Islet of Langerhans (tissue), 1 donor: ENCODE measurements around the gene CSNK1G3.
"Not testable (repeated sequence)": the region's sequence is repeated elsewhere in the genome, so short reads cannot be mapped to it uniquely, and the experiment has no call there.

Source experiments
- FAIRE-seq: peaks from one replicate; lab custom pipeline; 2011; peaks lifted over from hg19 to GRCh38; lab: Jason Lieb, UNC

The CSNK1G3 gene

DNA sequence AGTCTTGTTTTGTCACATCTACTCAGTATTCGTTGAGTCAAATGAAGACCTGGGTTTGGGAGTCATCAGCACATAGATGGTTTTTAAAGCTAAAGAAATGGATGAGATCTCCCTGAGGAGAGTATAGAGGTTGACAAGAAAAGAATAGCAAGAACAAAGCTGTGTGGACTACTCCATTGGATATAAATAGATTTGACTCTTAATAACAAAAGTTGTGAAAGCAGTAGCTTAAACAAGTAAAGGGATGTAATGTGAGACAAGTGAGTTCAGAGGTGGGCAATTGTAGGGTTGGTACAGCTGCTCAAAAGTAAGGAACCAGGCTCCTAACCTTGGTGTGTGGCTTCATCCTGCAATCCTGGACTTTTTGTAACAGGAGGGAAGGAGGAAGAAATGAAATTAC, 49.3 kb downstream of the CSNK1G3 start:
- no peak for FAIRE-seq

DNA sequence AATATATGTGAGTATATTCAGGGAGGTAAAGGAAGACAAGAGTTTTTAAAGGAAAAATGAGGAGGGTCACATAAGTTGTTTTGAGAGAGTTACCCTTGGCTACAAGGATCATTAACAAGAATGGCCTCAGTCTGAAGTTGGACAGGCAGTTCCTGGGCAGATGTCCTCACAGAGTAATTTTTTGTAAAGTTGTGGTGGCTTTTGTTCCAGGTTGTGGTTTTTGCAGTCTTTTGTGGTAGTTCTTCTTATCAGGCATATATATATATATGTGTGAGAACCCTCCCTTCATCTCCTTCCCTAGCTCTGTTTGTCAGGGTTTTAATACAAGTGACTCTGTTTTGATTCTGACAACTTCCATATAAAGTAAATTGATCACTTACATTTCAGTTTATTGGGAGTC, 60.0 kb downstream of the CSNK1G3 start:
- no peak for FAIRE-seq

DNA sequence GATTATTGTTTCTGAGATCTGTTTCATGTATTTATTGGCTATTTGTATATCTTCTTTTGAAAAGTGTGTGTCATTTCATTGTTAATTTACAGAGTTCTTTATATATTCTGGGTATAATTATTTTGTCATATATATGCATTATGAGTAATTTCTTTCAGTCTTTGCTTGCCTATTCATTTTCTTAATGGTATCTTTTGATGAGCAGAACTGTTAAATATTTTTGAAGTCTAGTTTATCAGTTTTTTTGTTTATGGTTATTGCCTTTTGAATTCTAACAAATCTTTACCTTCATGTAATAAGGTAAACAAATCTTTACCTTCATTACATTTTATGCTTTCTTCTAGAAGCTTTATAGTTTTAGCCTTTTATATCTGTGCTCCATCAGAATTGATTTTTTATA, 66.4 kb downstream of the CSNK1G3 start:
- FAIRE-seq, result peak; percentile 76

DNA sequence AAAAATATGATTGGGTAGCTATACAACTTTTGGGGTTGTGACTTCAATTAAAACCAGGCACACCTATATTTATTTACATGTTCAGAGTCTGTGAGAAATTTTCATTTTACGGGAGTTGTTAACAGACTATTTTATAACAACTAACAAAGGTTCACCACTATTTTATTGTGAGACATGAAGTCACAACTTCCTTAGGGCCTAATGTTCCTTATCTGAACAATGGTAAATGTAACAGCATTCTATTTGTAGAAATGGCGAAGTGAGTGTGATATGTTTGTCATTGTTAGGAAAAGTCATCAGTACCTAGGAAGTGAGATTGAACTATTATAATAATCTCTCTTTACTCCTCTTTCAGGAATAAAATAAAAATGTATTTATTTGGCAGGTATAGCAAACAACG, 67.4 kb downstream of the CSNK1G3 start:
- no peak for FAIRE-seq

DNA sequence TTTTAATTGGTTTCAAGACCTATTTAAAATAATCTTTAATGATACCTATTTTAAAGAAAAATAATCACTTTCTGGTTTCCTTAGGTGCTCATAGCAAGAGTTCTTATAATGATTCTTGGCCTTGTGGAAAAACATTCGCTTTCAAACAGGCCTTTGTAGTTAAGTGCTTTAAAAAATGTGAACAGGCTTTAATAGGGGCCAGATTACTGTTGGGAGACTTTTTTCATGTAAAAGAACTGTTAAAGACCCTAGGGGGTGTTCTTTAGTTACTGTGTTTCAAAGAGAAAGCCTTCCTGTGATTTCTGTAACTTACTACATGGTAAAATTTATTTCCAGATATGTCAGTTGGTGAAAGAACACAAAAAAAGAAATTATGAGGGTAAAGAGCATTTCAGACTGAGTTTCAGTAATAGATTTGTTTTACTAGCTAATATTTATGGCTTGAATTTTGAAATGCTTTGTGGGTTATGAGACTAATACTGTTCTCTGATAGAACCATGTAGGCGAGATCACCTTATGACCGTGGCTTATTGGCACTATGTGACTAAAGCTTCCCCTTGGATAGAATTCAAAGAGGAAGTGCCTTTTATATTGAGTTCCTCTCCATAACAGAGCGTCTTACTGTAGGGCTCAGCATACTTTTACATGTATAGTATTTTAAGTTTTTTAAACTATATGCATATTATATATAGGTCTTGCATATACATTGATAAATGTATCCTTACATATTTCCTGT, 70.7 kb downstream of the CSNK1G3 start:
- FAIRE-seq, result no peak

DNA sequence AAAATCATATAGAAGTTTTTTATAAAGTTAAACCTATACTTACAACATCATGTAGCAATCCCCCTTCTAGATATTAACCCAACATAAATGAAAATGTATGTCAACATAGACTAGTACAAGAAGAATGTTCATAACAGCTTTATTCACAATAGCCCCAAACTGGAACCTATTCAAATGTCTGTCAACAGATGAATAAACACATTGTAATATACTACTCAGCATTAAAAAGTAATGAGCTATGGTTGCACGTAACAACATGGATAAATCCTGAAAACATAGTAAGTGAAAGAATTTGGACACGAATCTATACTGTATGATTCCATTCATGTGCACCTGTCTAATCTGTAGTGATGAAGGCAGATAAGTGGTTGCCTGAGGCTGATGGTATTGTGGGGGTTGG, 73.9 kb downstream of the CSNK1G3 start:
- FAIRE-seq, result no peak

DNA sequence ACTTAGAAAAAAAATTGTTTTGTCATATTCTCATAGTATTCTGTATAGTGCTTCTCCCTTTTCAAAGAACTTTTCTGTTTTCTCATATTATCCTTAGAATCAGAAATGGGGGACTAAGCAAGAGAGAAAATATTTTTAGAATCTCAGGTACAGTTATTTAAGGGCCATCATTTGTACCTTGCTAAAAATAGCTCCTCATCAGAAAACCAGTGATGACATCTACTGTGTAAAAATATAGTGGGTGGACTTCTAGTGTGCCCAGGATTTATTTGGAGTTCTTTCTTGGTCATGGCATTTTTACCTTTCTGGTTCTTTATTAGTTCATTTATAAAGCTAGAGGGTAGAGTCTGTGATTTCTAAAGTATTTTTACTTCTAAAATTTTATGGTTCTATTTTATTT, 82.5 kb downstream of the CSNK1G3 start:
- FAIRE-seq, result no peak

DNA sequence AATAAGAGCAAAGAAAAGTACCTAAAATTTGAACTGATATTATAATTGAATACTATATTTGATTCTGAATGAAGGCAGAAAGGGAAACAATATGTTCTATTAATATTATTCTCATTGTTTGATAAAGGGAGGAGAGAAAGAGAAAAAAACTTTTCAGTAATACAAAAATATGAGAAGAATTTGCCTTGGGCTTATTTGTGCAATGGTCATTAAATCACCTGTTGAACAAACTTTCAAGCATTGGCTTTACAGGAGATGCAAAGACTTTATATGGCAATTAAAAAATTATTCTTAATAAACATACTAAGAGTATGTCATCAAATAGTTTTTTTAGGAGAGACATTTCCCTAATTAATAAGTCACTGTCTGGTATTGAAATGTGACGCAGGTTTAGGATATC, 85.0 kb downstream of the CSNK1G3 start:
- FAIRE-seq, result no peak

DNA sequence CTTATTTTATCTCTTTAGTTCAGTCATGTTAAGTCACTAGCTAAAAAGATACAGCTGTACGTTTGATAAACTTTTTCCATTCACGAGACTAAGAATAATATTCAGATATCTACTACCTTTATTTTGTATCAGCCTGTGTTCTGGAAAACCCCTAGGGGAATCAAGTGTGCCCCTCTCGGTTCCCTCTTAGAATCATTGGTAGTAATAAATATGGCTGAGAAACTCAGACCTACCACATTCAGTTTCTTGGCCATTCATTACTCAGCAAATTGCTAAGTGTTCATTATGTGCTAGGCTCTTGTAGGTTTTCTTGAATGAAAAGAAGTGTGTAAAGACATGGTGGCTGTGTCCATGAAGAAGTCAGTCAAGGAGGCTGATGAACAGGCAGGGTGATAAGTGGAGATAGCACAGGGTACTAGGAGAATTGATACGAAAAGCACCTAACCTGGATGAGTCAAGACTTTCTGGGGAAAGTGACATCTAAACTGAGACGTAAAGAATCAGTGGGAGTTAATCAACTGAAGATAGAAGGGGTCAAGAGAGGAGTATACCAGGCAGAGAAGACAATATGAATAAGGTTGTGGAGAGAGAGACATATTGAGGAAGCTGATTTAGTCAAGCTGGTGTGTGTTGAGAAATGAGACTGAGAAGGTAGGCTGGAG, 86.2 kb downstream of the CSNK1G3 start:
- FAIRE-seq, result no peak

DNA sequence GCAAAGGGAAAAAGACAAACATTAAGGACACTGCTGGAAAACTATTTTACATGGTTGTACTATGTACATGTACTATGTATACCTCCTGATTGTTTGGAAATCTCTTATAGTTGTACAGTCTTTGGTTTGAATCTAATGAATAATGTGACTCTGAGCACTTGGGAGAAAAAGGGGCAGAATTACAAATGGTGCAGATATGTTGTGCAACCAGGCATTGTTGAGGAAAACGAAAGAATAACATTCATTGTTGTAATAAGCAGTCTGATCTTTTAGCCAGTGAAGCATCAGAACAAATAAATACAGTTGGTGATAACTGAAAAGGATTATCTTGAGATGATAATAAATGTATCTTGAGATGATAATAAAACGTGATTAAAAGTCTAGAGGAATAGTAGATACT, 87.2 kb downstream of the CSNK1G3 start:
- FAIRE-seq, result no peak

DNA sequence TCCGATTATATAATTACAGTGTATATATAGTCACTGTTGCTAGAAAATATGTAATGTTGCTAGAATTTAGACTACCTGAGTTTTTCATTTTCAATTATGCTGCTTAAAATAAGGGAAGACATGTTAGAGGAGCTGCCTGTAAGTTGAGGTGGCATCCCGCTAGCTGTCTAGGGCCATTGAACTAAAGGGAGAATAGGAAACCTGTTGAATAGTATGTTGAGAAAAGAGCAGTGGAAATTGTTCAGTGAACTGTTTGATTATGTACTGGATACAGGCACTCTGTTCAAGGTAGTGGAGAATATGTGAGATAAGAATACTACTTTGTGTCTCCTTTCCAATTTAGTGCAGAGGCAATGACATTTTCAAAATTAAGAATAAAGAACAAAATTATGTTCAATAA, 89.6 kb downstream of the CSNK1G3 start:
- no peak for FAIRE-seq

DNA sequence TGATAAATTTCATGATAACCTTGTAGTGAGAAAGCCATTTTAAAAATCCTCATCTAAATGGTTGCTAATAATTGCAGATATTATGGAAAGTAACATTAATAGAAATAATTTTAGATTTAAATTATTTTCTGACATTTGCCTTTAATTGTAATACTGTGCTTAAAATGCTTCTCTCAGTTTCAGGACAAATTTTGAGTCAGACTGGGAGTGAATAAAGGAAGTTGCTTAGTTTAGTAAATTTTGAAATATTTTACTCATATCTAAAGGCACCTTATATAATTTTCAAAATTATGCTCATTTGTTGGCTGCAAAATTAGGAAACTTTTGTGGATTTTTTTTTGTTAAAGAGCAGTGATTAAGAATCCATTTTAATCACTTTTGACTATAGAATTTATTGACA, 93.8 kb downstream of the CSNK1G3 start:
- no peak for FAIRE-seq

DNA sequence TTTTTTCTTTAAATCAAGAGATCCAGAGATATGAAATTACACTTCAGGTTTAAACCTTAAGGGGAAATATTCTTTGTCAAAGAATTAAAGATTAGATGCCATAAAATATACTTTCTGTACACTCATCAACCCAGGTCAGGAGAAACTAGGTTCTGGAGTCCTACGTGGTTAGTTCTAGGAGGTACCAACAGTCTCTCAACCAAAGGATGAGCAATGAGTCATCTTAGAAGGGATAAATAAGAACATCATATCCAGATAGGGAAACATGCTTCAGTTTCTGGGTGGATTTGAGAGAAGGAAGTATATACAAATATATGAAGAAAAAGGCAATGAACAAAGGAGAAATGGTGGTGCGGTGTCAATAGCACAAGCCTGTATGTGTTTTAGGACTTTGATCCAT, 98.2 kb downstream of the CSNK1G3 start:
- no peak for FAIRE-seq

DNA sequence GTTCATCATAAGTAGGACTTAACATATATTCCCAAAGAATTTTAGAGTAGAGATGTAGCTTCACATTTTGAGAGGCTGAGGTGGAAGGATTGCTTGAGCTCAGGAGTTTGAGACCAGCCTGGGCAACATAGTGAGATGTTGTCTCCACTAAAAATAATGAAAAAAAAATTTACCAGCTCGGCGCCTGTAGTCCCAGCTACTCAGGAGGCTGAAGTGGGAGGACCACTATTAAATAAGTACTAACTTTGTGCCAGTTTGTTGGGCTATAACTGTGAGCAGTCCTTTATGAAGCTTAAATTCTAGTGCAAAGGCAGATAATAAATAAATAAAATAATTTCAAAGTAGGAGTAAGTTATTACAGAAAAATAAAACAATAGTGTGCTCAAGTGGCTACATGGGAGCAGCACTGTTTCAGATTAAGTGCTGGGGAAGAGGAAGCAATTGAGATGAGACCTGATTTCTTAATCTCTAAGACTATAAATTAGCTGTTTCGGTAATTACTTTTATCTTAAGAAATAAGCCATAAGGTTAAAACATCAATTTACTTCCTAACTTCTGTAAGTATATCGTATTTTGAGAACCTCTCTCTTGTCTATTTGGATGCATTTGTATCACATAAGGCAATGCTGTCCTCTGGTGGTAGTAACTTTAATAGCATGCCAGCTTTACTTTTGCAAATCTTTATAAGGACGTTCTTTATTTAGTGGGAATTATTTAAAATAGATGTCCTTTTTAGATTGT, 98.9 kb downstream of the CSNK1G3 start:
- peak; percentile 95 for FAIRE-seq

DNA sequence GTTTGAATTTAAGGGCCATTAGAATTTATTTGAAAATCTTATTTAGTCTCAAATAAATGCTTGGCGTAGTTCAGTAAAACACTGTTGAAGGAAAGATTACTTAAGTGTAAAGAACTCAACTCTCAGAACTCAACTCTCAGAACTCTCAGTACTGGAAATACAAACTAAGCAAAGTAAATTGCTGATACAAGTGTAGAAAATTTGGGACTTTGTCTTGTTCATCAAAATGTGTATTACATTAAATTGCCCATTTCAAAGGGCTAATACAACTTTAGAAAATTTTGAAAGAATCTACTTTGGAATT, 99.4 kb downstream of the CSNK1G3 start:
- FAIRE-seq, result no peak

DNA sequence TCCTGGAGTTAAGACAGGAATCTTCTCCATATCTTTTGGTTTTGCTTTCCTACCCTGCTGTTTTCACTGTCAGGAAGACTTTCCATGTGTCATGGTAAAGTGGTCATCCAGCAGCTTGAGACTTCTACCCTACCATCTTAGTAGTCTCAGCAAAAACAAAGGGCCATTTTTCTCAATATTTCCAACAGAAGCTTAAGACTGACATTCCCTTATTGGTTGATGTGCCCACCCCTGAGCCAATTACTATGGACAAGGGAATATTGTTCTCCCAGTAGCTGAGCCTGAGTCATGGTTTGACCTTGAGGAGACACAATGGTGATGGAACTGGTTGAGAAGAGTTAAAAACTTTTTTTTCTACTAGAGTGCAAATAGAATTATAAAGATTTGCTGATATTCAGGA, 105.6 kb downstream of the CSNK1G3 start:
- FAIRE-seq, result no peak

DNA sequence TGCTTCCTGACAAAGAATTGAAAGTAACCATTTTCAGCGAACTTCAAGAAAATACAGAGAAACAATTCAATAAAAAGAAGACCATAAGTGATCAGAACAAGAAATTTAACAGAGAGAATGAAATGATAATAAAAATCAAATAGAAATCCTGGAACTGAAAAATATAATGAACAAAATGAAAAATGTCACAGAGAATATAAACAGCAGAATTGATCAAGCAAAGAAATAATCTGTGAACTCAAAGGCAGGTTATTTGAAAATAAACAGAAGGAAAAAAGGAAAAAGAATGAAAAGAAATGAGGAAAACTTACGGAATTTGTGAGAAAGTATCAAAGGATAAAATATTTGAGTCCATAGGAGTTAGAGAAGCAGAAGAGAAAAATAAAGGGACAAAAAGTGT, 114.1 kb downstream of the CSNK1G3 start:
- FAIRE-seq, result no peak

DNA sequence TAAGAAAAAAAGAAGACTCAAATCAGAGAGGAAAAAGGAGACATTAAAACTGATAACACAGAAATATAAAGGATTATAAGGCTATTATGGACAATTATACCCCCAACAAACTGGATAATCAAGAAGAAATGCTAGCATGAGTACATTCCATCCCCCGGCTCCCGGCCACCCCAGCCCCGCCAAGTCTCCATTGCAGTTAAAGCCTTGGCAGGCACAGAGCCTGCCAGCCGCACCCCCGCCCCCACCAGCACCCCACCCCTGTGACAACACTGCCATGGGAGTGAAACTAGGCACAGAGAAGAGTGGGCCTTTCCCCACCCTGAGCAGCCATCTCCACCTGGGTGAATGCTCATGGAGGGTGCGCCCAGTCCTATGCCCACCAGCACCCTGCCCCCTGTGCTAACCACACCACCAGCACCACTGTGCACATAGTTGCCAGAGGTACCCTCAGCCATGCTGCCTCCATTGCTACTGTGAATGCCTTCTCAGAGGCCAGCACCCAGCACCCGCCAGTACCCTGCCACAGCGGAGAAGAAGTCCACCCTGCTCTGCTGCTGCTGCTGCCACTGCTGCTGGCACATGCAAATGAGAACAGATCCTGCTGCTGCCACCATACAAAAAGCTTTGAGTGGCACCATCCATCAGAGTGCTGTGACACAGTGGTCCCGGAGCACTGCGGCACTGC, 117.0 kb downstream of the CSNK1G3 start:
- FAIRE-seq, result no peak

DNA sequence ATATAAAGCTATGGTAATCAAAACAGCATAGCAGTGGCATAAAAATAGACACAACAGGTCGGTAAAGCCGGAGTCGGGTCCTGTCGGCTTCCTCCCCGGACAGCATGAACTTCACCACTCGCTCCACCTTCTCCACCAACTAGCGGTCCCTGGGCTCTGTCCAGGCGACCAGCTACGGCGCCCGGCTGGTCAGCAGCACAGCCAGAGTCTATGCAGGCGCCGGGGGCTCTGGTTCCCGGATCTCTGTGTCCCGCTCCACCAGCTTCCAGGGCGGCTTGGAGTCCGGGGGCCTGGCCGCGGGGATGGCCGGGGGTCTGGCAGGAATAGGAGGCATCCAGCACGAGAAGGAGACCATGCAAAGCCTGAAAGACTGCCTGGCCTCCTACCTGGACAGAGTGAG, 124.0 kb downstream of the CSNK1G3 start:
- no peak for FAIRE-seq

DNA sequence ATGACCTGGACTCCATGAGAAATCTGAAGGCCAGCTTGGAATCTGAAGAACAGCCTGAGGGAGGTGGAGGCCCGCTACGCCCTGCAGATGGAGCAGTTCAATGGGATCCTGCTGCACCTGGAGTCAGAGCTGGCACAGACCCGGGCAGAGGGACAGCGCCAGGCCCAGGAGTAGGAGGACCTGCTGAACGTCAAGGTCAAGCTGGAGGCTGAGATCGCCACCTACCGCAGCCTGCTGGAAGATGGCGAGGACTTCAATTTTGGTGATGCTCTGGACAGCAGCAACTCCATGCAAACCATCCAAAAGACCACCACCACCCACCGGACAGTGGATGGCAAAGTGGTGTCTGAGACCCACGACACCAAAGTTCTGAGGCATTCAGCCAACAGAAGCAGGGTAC, 125.1 kb downstream of the CSNK1G3 start:
- FAIRE-seq, result not testable (repeated sequence)

DNA sequence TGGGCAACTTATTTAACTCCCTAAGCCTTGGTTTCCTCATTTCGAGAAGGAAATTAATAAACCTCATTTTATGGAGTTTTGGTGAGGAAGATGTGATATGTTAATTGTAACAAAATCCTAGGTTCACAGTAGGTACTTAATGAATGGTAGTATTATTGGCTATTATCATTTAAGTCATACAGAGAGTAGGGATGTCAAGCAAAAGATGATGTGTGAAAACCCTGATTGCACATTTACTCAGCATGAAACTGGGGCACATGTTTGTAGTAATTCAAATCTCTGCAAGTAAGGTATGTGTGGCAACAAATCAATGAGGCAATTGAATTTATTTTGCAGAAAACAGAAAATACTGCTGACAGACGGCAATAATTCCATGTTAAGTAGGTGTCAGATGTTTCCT, 127.3 kb downstream of the CSNK1G3 start:
- FAIRE-seq, result no peak

DNA sequence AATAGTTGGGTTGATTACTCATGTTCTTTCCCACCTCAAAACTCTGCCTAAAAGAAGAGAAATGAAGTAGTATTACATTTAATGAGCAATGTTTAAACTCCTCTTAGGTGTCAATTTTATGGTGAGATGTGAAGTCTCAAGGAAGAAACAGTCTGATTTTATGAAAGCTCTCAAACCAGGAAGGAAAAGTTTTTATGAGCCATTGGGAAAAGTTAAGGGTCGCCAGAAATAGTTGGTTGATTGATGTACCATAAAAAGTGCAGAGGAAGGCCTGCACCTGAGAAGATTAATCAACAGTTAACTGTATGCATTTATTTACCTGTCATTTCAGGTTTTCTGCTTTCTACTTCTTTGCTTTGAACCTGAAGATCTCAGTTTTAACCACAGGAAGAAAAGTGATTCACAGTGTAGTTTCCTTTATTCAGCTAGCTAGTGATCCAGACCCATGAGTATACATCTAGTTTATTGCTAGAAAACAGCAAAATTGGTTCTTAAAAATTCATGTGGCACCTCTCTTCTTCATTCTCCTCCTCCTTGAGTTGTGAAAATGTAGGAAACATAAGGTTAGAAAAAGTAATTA, 133.1 kb downstream of the CSNK1G3 start:
- FAIRE-seq, result no peak

DNA sequence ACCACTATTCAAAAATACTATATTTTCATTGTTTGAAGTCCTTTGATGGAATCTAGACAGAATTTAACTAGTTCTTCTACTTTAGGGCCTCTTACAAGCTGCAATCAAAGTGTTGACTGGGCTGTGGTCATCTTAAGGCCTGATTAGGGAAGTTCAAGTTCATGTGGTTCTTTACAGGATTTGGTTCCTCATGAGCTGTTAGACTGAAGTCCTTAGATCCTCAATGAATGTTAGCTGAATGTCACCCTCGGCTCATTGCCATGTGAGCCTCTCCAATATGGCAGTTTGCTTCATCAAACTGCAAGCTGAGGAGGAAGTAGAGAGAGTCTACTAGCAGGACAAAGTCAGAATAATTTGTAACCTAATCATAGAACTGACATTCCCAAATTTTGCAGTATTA, 135.1 kb downstream of the CSNK1G3 start:
- FAIRE-seq, result no peak
